ENCODE results near the gene ADAM8.

- no peak for TF ChIP-seq GATA2 (IDR thresholded peaks at IDR 0.05; ENCODE audit: low read depth, low read length)
- TF ChIP-seq GATA3 (IDR thresholded peaks at IDR 0.05; ENCODE audit: low read depth, low read length): no peak
These were observed 49.0 kb upstream of the ADAM8 start for GRCh38 chr10:133325440-133326222.
